ENCODE data around the gene TNIK.
"Not testable (repeated sequence)": the region's sequence is repeated elsewhere in the genome, so short reads cannot be mapped to it uniquely, and the experiment has no call there.

The TNIK gene

DNA sequence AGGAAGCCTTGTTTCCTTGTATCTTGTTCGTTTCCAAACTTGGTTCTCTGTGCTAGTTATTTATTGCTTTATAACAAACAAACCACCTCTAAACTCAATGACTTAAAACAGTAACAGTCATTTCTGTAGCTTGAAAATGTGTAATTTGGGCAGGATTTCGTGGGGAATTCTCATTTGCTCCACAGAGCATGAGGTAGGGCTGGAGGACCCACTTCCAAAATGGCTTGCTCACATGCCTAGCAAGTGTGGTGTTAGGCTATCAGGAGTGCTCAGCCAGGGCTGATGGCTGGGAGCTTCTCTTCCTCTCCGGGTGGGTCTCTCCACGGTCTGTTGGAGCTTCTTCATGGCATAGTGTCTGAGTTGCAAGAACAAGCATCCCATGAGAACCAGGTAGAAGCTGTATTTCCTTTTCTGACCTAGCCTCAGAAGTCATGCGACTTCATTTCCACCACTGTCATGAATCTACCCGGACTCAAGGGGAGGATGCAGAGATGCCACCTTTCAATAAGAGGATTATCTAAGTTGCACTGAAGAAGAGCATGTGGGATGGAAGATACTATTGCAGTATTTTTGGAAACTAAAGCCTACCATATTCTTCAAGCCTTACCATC is 8.2 kb upstream of the TNIK start:
- DNase-seq (ENCODE audit: low read depth in 2 of 2), result no peak

GRCh38 chr3:171465763-171466162 is 5.6 kb upstream of the TNIK start:
- no peak for DNase-seq (ENCODE audit: low read depth in 2 of 2)

GRCh38 chr3:171464462-171464861 is 4.3 kb upstream of the TNIK start:
- DNase-seq (ENCODE audit: low read depth in 2 of 2), result no peak

GRCh38 chr3:171462224-171462623 is 2.0 kb upstream of the TNIK start:
- DNase-seq (ENCODE audit: low read depth in 2 of 2), result no peak

- DNase-seq (ENCODE audit: low read depth in 2 of 2), result no peak
Observed at GRCh38 chr3:171461525-171461917, 1.3 kb upstream of the TNIK start.

DNA sequence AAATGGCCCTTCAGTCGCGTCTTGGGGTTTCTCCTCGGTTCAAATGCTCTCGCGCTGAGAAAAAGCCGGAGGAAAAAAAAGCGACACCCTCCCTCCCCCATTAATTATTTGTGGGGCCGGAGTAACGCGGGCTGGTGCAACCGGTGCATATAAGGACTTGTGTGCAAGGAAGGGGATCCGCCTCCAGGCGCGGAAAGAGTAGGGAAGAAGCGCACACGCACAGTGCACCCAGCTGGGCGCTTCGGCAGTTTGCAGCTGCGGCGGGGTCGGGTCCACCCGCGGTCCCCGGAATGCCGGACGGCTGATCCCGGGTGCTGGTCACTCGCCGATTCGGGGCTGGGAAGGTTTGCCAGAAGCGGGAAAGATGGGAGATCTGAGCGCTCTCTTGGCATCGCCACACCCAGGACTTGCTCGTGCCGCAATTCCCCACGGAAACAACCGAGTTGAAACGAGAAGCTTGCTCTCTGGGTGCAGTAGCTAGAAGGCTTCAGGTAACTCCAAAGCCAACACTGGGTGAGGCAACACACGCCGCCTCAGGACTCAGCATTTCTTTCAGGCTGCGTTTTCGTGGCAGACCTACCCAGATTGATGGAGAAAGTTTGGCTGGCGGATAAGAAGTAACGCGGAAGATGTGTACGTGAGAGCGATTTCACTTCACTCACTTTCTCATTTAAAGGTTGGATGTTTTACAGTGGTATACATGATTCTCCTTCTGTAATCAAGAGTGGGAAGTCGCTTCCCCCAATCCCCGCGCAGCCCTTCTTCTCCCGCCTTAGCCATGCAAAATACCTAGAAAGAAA is 720 bp upstream of the TNIK start:
- peak in 1 of 2 donors; percentile 19 for DNase-seq (ENCODE audit: low read depth in 2 of 2)

DNA sequence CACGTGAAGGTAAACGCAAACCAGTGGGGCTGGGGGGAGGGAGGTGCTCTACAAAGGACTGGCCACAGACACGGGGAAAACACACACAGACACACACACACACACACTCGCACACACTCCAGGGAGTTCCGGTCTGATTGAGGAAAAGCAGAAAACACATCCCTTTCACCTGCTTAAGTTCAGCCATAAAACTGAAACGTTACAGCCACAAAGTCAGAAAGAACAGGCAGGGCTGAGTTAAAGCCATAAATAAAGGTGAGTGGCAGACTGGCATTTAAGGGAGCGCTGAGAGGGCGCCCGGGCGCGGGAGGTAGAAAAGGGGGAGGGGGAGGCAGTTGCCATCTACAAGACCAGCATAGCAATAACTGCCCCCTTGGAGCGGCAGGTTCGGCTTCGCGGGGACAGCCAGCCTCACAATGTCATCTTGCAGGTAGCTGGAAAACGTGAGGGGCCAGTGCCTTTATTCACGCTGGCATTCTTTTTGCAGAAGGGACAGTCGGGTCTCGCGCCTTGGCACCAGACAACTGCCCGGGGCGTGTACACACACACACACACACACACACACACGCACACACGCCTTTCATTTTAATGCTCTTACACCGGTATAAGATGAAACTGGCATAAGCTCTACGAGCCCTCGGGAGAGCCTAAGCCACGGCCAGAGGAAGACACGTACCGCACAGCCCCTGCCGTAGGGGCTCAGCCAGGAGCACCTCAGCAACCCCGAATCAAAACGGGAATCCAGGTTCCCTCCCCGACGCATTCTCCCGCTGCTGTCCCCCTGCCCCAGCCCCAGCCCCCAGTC is 866 bp downstream of the TNIK start:
- peak in 1 of 2 donors; percentile 22 for DNase-seq (ENCODE audit: low read depth in 2 of 2)

- DNase-seq (ENCODE audit: low read depth in 2 of 2), result no peak
Observed at GRCh38 chr3:171458864-171459136, 1.4 kb downstream of the TNIK start.

DNA sequence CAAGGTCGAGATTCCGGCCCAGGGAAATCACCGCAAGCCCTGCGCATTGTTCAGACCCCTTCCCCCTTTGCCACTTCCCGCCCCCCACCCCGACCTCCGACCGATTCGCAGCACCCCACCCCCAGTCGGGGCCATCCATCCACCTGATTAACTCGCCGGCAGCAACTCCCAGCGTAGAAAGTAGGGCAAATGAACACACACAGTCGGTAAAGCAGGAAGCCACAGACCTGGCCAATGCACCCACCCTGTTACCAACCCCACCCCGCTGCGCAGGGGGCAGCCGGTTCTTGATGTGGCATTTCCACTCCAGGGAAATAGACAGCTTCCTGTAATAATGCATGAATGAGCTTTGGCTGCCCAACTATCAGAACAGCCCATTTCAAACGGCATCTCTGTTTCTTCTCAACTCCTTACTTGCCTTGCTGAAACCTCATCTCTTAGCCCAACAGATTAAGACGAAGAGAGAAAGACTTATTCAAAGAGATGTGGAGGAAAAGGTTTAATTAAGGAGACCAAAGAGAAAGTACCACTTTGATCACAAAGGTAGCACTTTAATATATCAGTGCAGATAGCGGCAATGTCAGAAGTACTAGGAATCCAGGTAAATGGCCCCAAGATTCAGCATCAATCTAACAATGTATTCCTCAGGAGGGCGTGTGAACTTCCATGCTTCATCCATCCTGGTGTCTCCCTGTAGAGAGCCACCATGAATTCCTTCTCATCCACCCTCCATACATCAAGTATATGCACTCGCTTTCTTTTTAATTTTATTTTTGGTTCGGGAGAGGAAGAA is 1.9 kb downstream of the TNIK start:
- DNase-seq (ENCODE audit: low read depth in 2 of 2), result no peak

DNA sequence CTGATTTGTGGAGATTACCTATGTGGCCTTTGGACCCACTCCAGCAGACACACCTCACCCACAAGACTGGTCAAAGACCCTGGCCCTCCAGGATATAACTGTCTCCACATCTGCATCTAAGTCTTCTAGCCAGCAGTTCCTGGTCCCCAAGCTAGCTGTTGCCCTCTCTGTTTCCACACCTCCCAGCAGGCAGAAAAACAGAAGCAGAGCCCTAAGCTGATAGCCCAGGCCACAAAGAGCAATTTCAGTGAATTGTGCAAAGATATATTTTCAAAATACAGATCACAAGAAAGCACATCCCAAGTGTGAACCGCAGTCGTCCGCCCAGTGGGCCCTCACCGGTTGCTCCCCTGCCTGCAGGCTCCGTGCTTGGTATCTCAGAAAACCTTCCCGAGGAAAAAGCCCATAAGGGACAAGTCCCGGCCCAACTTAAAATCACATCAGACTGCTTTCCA is 2.6 kb downstream of the TNIK start:
- DNase-seq (ENCODE audit: low read depth in 2 of 2), result no peak

- DNase-seq (ENCODE audit: low read depth in 2 of 2), result no peak
Observed at GRCh38 chr3:171456765-171457606, 3.2 kb downstream of the TNIK start.

- no peak for DNase-seq (ENCODE audit: low read depth in 2 of 2)
Observed at GRCh38 chr3:171455603-171456550, 4.3 kb downstream of the TNIK start.

DNA sequence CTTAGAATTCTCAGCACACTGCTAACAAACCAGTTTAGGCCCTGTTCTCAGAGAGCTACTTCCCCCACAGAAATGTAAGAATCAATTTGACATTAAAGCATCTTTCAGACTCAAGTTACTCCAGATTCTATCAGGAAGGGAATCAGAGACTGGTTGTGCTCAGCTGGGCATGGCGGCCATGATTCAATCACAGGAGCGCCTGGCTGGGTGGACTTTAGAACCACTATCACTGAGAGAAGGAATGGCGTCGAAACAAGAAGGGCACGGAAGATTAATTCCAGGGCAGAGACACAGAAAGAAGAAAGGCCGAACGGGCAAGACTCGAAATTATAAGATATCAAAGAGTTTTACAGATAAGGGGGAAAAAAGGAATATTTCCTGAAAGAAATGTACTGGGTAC is 6.2 kb downstream of the TNIK start:
- DNase-seq (ENCODE audit: low read depth in 2 of 2), result no peak

DNA sequence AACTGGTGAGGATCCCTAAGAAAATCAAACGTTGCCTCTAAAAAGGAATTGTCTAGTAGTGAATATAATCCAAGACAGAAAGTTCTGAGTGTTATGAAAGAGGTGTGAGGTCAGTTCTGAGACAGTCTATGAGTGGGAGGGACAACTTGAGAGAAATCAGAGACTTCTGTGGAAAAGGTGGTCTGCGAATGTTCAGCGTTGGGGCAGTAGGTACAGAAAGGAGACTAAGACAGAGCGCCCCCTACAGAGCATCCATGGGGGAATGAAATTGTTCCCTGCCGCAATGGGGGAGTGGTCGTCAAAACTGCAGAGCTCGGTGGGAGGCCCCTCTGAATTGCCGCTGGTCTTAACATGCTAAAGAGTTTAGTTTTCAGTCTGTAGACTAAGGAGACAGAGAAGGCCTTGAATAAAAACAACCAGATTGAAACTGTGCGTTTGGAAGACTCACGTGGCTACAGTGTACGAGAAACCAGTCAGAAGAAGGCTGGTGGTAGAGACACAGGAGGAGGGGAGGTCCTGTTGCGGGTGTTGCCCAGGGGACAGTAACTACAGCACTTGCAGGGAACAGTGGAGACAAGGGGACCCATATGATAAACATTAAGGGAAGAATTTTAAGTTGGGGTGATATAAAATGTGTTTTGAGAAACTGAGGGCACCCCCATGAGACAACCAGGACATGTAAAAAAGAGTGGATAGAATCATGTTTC is 6.9 kb downstream of the TNIK start:
- no peak for DNase-seq (ENCODE audit: low read depth in 2 of 2)

DNA sequence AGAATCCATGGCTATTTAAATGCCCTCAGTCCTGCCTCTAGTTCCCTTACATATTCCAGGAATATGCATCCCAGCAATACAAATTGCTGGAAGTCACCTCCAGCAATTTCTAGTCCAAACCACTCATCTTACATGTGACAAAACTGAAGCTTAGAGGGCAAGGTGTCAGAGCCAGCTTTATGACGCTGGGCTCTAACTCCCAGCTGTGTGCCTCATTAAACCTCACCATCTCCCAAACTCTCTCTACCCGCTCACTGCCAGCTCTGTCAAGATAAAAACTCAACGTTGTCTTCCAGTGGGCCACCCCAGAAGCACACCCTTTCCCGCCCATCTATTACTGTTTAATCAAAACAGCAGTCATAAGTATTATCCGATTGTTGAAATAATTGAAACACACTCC is 7.9 kb downstream of the TNIK start:
- no peak for DNase-seq (ENCODE audit: low read depth in 2 of 2)

GRCh38 chr3:171451915-171452314 is 8.3 kb downstream of the TNIK start:
- no peak for DNase-seq (ENCODE audit: low read depth in 2 of 2)

- not testable (repeated sequence) for DNase-seq (ENCODE audit: low read depth in 2 of 2)
Observed at GRCh38 chr3:171447579-171447891, 12.7 kb downstream of the TNIK start.

GRCh38 chr3:171446801-171447578 is 13.2 kb downstream of the TNIK start:
- DNase-seq (ENCODE audit: low read depth in 2 of 2), result no peak

- DNase-seq (ENCODE audit: low read depth in 2 of 2), result no peak
Observed at GRCh38 chr3:171446301-171446700, 13.9 kb downstream of the TNIK start.

Data from stimulated activated CD4-positive, alpha-beta T cell treated with anti-CD3 and anti-CD28 coated beads, Interleukin-1b, Interleukin-23, amount 100 ng/mL, for 1 hour (primary cell).